HG02759 (cell line): ENCODE data around the gene FIGLA.

Experiments used
- ATAC-seq: cut with Tn5 transposase; IDR thresholded peaks from one replicate; pipeline ENCODE4 v1.9.1; 2021; ENCODE audit warnings: mild to moderate bottlenecking, moderate library complexity; ENCODE audit not compliant: unreplicated experiment

FIGLA gene

GRCh38 chr2:70790136-70790828 is at the start of gene FIGLA:
FIGLA (minus strand) TSS chr2:70790643; CDS start chr2:70790638, 5 bp downstream.
- no peak for ATAC-seq

- ATAC-seq = no peak
Measured at GRCh38 chr2:70837980-70838925, 47.8 kb upstream of the FIGLA start.

GRCh38 chr2:70835643-70836042 is 45.2 kb upstream of the FIGLA start, which contains the start of gene CD207:
CD207 (minus strand) TSS chr2:70835816; CDS start chr2:70835776, 40 bp downstream.
- ATAC-seq = no peak

GRCh38 chr2:70834881-70835280 is 44.4 kb upstream of the FIGLA start:
- ATAC-seq = no peak

- ATAC-seq = no peak
Measured at GRCh38 chr2:70834106-70834505, 43.7 kb upstream of the FIGLA start.

- no peak for ATAC-seq
Measured at GRCh38 chr2:70833246-70833645, 42.8 kb upstream of the FIGLA start.

GRCh38 chr2:70832386-70832785 is 41.9 kb upstream of the FIGLA start:
- no peak for ATAC-seq

- ATAC-seq = no peak
Measured at GRCh38 chr2:70831861-70832260, 41.4 kb upstream of the FIGLA start.

GRCh38 chr2:70830366-70830765 is 39.9 kb upstream of the FIGLA start:
- no peak for ATAC-seq

GRCh38 chr2:70829916-70830315 is 39.5 kb upstream of the FIGLA start:
- ATAC-seq = no peak

GRCh38 chr2:70828914-70829824 is 38.7 kb upstream of the FIGLA start:
- ATAC-seq = no peak

- ATAC-seq = no peak
Measured at GRCh38 chr2:70828115-70828514, 37.7 kb upstream of the FIGLA start.

- ATAC-seq = no peak
Measured at GRCh38 chr2:70827388-70827787, 36.9 kb upstream of the FIGLA start.

GRCh38 chr2:70826696-70827350 is 36.4 kb upstream of the FIGLA start:
- no peak for ATAC-seq

GRCh38 chr2:70823249-70823648 is 32.8 kb upstream of the FIGLA start:
- ATAC-seq = no peak

- no peak for ATAC-seq
Measured at GRCh38 chr2:70822843-70823242, 32.4 kb upstream of the FIGLA start.

- no peak for ATAC-seq
Measured at GRCh38 chr2:70820499-70820898, 30.1 kb upstream of the FIGLA start, which contains the start of gene CLEC4F. CLEC4F (minus strand) TSS chr2:70820599; CDS start chr2:70820523, 76 bp downstream.

GRCh38 chr2:70817284-70817954 is 27.0 kb upstream of the FIGLA start:
- ATAC-seq = no peak

GRCh38 chr2:70816726-70817125 is 26.3 kb upstream of the FIGLA start:
- no peak for ATAC-seq
